Activated naive CD4-positive, alpha-beta T cell treated with anti-CD3 and anti-CD28 coated beads, Interleukin-2, amount 50 U/mL, for 72 hours (primary cell): ENCODE measurements around the gene CXCR3. TPM values are rescaled to one million over a fixed set of nuclear protein-coding genes. Genes with fewer than 3 reads are reported as not detected.
"Not testable (repeated sequence)": the region's sequence is repeated elsewhere in the genome, so short reads cannot be mapped to it uniquely, and the experiment has no call there.

Experiments used
- ATAC-seq, 2 donors: fragments of 150-1000 bp; cut with Tn5 transposase; 2 replicates each; pipeline ENCODE4 v1.10.0; 2021; ENCODE audit warnings: mild to moderate bottlenecking in 2 of 2, moderate library complexity in 2 of 2
- DNase-seq, 2 donors: peaks; one replicate each; pipeline ENCODE4 v3.0.0; 2021 to 2022; ENCODE audit warnings: low spot score in 2 of 2
- H3K27ac Mint-ChIP-seq, 2 donors: one replicate each; pipeline ENCODE4 v1.8.0; 2022; ENCODE audit warnings: mild to moderate bottlenecking in 2 of 2, mixed read lengths in 2 of 2
- H3K36me3 Mint-ChIP-seq, 2 donors: one replicate each; pipeline ENCODE4 v1.8.0; 2022; ENCODE audit warnings: mixed read lengths in 2 of 2
- H3K9me3 Mint-ChIP-seq, 2 donors: one replicate each; pipeline ENCODE4 v1.8.0; 2022; ENCODE audit warnings: mixed read lengths in 2 of 2
- total RNA-seq, 2 donors: library from RNA; stranded (reverse); gene quantifications; one replicate each; pipeline ENCODE4 v1.2.3, GENCODE V29; 2022

The CXCR3 gene
- total RNA-seq, 2 donors from 2014 or later: 6.8 to 43.0 TPM

DNA sequence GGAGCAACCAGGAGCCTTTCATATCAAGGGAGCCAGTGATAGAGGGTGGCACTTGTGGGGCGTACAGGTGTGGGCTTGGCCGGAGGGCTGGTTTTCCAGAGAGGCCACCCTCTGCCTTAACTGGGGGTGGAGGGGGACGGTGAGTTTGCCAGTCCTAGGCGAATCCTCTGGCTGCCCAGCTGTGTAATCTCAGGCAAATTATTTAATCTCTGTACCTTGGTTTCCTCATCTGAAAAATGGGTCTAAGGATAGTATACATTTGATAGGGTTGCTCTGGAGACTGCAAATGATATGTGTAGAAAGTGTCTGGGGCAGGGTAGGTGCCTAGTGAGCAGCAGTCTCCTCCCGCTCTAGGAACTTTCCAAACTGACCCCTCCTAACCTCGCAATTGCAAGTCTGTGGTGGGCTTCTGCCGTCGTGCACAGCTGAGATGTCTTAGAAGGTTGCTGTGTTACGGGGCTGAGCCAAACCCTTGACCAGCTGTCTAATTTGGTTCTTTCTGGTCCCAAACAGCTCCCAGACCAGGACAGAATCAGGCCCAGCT, 3.8 kb upstream of the CXCR3 start:
- Mint-ChIP-seq H3K36me3 (peaks cover 1 to 16% of the 10 kb centered on the region in 2 donors), H3K27ac (peak overlapping the region; percentile 97 to 98), H3K9me3 (no peaks in the 10 kb centered on the region)
- ATAC-seq (no peak), DNase-seq (no peak)

DNA sequence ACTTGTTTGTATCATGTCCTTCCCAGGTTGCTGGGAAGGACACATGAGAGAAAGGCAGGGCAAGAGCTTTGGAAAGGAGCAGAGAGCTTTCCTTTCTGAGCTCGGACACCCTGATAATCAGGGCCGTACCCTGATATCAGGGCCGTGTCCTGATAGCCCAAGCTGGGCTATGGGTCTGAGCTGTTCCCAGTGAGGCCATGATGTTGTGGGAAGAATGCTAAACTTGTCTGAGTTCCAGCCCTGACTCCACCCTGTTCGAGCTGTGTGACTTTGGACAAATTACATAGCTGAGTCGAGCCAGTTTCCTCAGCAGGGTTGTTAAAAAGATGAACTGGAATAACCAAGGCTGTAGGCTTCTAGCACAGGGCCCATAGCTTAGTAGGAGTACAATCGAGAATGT, 3.3 kb upstream of the CXCR3 start:
- H3K9me3 Mint-ChIP-seq: no peaks in the 10 kb centered on the region
- no peak for DNase-seq
- ATAC-seq: no peak

GRCh38 chrX:71619986-71620385, 1.7 kb upstream of the CXCR3 start:
- H3K36me3 Mint-ChIP-seq: peaks cover 20 to 37% of the 10 kb centered on the region in 2 donors
- H3K27ac Mint-ChIP-seq: peak overlapping the region; percentile 96 to 99
- no peak for DNase-seq
- no peaks in the 10 kb centered on the region for H3K9me3 Mint-ChIP-seq
- no peak for ATAC-seq

More for the DNA sequence above, 3.3 kb upstream of the CXCR3 start:
- H3K36me3 Mint-ChIP-seq: peaks cover 6 to 21% of the 10 kb centered on the region in 2 donors
- H3K27ac Mint-ChIP-seq: peak overlapping the region; percentile 92 to 97

DNA sequence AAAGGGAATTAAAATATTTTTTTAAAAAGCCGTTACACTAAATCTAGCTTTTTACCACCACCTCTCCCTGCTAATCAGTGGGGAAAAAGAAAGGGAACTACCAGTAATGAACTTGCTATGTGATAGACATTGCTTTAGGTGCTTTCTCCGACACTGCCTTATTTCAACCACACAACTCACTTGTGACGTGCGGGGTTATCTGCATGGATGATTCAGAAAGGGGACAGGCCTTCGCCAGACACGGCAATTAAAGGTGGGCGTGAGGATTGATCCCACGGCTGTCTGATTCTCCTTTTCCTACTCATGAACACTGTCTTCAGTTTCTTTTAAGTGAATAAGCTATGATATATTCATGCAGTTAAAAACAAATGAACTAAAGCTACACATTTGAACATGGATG, 882 bp upstream of the CXCR3 start:
- no peaks in the 10 kb centered on the region for H3K9me3 Mint-ChIP-seq
- ATAC-seq: peak; percentile 51 to 66
- peaks cover 23 to 42% of the 10 kb centered on the region in 2 donors for H3K36me3 Mint-ChIP-seq
- DNase-seq: peak; percentile 54 to 75
- H3K27ac Mint-ChIP-seq: peak overlapping the region; percentile 96 to 99

GRCh38 chrX:71618787-71619186, 476 bp upstream of the CXCR3 start:
- Mint-ChIP-seq H3K36me3 (peaks cover 23 to 42% of the 10 kb centered on the region in 2 donors), H3K9me3 (no peaks in the 10 kb centered on the region), H3K27ac (peak overlapping the region; percentile 96 to 99)
- DNase-seq: no peak
- ATAC-seq: no peak

GRCh38 chrX:71617742-71618141, 569 bp downstream of the CXCR3 start:
- ATAC-seq (no peak), DNase-seq (no peak)
- Mint-ChIP-seq H3K36me3 (peaks cover 30 to 42% of the 10 kb centered on the region in 2 donors), H3K9me3 (no peaks in the 10 kb centered on the region), H3K27ac (peak overlapping the region; percentile 96 to 99)

GRCh38 chrX:71616672-71617529, 1.4 kb downstream of the CXCR3 start:
- Mint-ChIP-seq H3K27ac (peak overlapping the region; percentile 96 to 99), H3K9me3 (no peaks in the 10 kb centered on the region), H3K36me3 (peaks cover 33 to 42% of the 10 kb centered on the region in 2 donors)
- ATAC-seq (no peak), DNase-seq (peak in 1 of 2 donors; percentile 55)

- Mint-ChIP-seq H3K9me3 (no peaks in the 10 kb centered on the region), H3K36me3 (peaks cover 42 to 47% of the 10 kb centered on the region in 2 donors), H3K27ac (peak overlapping the region; percentile 90 to 96)
- DNase-seq: peak in 1 of 2 donors; percentile 57
- peak in 1 of 2 donors; percentile 39 for ATAC-seq
Measured at GRCh38 chrX:71615954-71616353, 2.4 kb downstream of the CXCR3 start.

DNA sequence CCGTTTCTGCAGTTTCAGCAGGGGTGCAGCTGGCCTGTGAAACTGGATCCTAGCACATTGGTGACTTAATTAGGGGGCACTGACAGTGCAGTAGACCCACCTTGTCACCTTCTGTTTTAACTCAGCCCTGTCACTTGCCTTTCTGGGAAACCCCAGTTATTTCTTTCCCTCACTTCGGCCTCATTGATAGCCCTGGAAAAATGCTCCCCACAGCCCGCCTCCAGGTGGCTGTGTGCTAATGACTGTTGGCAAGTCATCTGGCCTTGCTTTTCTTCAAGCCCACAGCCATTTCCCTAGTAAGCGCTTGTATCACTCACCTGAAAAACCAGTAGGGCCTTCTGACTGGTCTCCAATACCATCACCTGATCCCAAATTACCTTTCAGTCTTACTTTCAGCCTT, 3.3 kb downstream of the CXCR3 start:
- DNase-seq (no peak), ATAC-seq (no peak)
- Mint-ChIP-seq H3K36me3 (peaks cover 44 to 52% of the 10 kb centered on the region in 2 donors), H3K27ac (peak overlapping the region; percentile 89 to 96), H3K9me3 (no peaks in the 10 kb centered on the region)

- no peak for ATAC-seq
- H3K27ac Mint-ChIP-seq: no peak overlapping the region
Measured at GRCh38 chrX:71612256-71612655, 6.1 kb downstream of the CXCR3 start.

DNA sequence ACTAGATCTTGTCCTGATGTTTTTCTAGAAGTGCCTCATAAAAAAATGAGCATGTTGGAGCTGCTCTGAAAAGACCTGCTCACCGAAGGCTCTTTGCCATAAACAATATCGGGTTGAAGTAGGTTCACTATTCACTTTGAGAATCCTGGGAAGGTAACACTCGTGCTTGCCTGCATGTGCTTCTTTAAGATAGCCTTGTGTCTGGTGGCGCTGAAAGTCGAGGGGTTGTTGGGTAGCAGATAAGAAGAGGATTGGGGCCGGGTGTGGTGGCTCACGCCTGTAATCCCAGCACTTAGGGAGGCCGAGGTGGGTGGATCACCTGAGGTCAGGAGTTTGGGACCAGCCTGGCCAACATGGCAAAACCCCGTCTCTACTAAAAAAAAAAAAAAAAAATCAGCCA, 6.6 kb downstream of the CXCR3 start:
- not testable (repeated sequence) for H3K9me3 Mint-ChIP-seq, H3K27ac Mint-ChIP-seq
- H3K36me3 Mint-ChIP-seq: peaks cover 49 to 66% of the 10 kb centered on the region in 2 donors

More at GRCh38 chrX:71612256-71612655, 6.1 kb downstream of the CXCR3 start:
- Mint-ChIP-seq H3K36me3 (peaks cover 53 to 70% of the 10 kb centered on the region in 2 donors), H3K9me3 (no peaks in the 10 kb centered on the region)
- DNase-seq: no peak

GRCh38 chrX:71609095-71609750, 9.1 kb downstream of the CXCR3 start:
- DNase-seq: no peak
- Mint-ChIP-seq H3K9me3 (no peaks in the 10 kb centered on the region), H3K36me3 (peaks cover 44 to 62% of the 10 kb centered on the region in 2 donors), H3K27ac (peak overlapping the region; percentile 55 to 96)
- peak; percentile 44 to 47 for ATAC-seq

More for the DNA sequence above, 6.6 kb downstream of the CXCR3 start:
- ATAC-seq, DNase-seq: not testable (repeated sequence)

DNA sequence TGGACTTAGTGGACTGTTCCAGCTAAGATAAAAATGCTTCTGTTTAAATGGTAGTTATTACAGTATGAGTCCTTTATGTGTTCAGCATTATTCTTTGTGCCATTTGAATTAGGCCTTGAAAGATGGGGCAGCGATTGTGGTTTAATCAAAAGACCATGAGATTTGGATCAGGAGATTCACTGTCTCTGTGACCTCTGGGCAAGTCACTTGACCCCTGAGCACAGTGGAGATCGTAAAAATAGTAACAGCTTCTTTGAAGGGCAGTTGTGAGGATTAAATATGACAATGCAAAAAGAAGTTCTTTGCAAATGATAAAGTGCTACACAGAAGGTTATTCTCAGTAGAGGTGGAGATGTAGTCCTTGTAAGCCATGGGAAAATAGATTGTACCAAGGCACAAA, 10.8 kb downstream of the CXCR3 start:
- Mint-ChIP-seq H3K27ac (peak overlapping the region; percentile 62 to 89), H3K36me3 (peaks cover 52 to 80% of the 10 kb centered on the region in 2 donors), H3K9me3 (peaks cover 15 to 16% of the 10 kb centered on the region in 2 donors)
- DNase-seq (no peak), ATAC-seq (no peak)

- Mint-ChIP-seq H3K36me3 (peaks cover 51 to 86% of the 10 kb centered on the region in 2 donors), H3K9me3 (peaks cover 15 to 16% of the 10 kb centered on the region in 2 donors), H3K27ac (peak overlapping the region in 1 of 2 donors; percentile 62)
- ATAC-seq (peak in 1 of 2 donors; percentile 63), DNase-seq (no peak)
Measured at GRCh38 chrX:71606536-71607216, 11.6 kb downstream of the CXCR3 start.

GRCh38 chrX:71604796-71605568, 13.3 kb downstream of the CXCR3 start:
- DNase-seq: no peak
- Mint-ChIP-seq H3K36me3 (peaks cover 42 to 75% of the 10 kb centered on the region in 2 donors), H3K9me3 (peaks cover 15 to 16% of the 10 kb centered on the region in 2 donors), H3K27ac (peak overlapping the region; percentile 55 to 84)
- no peak for ATAC-seq

DNA sequence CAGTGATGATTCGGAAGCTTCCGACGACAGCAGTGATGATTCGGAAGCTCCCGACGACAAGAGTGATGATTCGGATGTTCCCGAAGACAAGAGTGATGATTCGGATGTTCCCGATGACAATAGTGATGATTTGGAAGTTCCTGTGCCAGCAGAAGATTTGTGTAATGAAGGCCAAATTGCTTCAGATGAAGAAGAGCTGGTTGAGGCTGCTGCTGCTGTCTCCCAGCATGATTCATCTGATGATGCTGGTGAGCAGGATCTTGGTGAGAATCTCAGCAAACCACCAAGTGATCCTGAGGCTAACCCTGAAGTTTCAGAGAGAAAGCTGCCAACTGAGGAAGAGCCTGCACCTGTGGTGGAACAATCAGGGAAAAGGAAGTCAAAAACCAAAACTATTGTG, 14.2 kb downstream of the CXCR3 start:
- Mint-ChIP-seq H3K9me3 (peaks cover 15 to 16% of the 10 kb centered on the region in 2 donors), H3K36me3 (peaks cover 42 to 67% of the 10 kb centered on the region in 2 donors), H3K27ac (peak overlapping the region; percentile 84 to 91)
- DNase-seq (no peak), ATAC-seq (no peak)
